ENCODE results near the gene VGLL4.

DNA sequence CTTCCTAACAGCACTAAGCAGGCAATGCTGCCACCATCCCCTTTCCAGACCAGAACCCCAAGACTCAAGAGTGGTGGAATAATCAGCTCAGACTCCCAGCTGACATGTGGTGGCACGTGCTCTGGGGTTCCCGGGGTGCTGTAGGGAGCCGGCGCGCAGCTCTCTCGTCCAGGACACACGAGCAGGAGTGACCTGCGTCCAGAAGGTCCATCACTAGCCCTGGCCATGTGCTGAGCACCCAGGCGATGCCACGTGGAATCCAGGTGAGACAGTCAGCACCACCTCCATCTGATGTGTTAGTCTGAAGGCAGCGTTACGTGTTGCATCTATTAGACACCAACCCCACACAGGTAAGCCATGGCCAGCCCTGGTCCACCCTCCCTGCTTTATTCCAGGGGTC is 78.2 kb downstream of the VGLL4 start:
- TF ChIP-seq, protein P1, sequence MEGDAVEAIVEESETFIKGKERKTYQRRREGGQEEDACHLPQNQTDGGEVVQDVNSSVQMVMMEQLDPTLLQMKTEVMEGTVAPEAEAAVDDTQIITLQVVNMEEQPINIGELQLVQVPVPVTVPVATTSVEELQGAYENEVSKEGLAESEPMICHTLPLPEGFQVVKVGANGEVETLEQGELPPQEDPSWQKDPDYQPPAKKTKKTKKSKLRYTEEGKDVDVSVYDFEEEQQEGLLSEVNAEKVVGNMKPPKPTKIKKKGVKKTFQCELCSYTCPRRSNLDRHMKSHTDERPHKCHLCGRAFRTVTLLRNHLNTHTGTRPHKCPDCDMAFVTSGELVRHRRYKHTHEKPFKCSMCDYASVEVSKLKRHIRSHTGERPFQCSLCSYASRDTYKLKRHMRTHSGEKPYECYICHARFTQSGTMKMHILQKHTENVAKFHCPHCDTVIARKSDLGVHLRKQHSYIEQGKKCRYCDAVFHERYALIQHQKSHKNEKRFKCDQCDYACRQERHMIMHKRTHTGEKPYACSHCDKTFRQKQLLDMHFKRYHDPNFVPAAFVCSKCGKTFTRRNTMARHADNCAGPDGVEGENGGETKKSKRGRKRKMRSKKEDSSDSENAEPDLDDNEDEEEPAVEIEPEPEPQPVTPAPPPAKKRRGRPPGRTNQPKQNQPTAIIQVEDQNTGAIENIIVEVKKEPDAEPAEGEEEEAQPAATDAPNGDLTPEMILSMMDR (IDR thresholded peaks at IDR 0.05; ENCODE audit: poor library complexity, severe bottlenecking): no peak
- TF ChIP-seq EZH2 (IDR thresholded peaks at IDR 0.05; ENCODE audit: borderline replicate concordance, insufficient read depth, low read length, poor library complexity, severe bottlenecking) (no peak), POLR2AphosphoS5 (IDR thresholded peaks at IDR 0.05) (no peak), MXI1 (conservative IDR thresholded peaks at IDR 0.05; ENCODE audit: poor library complexity, severe bottlenecking) (no peak), EP300 (conservative IDR thresholded peaks at IDR 0.05; ENCODE audit: poor library complexity, severe bottlenecking) (no peak), SMC3 (conservative IDR thresholded peaks at IDR 0.05; ENCODE audit: poor library complexity) (no peak), RAD21 (conservative IDR thresholded peaks at IDR 0.05) (no peak), TAF1 (IDR thresholded peaks at IDR 0.05; ENCODE audit: low read depth) (no peak)
- TF ChIP-seq, protein P2, sequence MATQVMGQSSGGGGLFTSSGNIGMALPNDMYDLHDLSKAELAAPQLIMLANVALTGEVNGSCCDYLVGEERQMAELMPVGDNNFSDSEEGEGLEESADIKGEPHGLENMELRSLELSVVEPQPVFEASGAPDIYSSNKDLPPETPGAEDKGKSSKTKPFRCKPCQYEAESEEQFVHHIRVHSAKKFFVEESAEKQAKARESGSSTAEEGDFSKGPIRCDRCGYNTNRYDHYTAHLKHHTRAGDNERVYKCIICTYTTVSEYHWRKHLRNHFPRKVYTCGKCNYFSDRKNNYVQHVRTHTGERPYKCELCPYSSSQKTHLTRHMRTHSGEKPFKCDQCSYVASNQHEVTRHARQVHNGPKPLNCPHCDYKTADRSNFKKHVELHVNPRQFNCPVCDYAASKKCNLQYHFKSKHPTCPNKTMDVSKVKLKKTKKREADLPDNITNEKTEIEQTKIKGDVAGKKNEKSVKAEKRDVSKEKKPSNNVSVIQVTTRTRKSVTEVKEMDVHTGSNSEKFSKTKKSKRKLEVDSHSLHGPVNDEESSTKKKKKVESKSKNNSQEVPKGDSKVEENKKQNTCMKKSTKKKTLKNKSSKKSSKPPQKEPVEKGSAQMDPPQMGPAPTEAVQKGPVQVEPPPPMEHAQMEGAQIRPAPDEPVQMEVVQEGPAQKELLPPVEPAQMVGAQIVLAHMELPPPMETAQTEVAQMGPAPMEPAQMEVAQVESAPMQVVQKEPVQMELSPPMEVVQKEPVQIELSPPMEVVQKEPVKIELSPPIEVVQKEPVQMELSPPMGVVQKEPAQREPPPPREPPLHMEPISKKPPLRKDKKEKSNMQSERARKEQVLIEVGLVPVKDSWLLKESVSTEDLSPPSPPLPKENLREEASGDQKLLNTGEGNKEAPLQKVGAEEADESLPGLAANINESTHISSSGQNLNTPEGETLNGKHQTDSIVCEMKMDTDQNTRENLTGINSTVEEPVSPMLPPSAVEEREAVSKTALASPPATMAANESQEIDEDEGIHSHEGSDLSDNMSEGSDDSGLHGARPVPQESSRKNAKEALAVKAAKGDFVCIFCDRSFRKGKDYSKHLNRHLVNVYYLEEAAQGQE (IDR thresholded peaks at IDR 0.05; ENCODE audit: borderline replicate concordance): no peak
